Neuronal stem cell (in vitro differentiated cells): ENCODE results near the gene MUSK.

ENCODE experiments used
- DNase-seq: peaks from one replicate; pipeline ENCODE4 v3.0.0-alpha.2; 2013; ENCODE audit warnings: low spot score
- H2AFZ ChIP-seq: one replicate; pipeline ENCODE4 v1.6.1; 2013; ENCODE audit warnings: mild to moderate bottlenecking, low read length, inconsistent platforms
- H2AK5ac ChIP-seq: 2 replicates; pipeline ENCODE4 v1.6.1; 2013; ENCODE audit warnings: low read depth, mild to moderate bottlenecking, inconsistent platforms, low read length, moderate library complexity, mixed read lengths
- H2BK120ac ChIP-seq: 2 replicates; pipeline ENCODE4 v1.6.1; 2013; ENCODE audit warnings: low read depth, mild to moderate bottlenecking, inconsistent platforms, low read length, moderate library complexity, mixed read lengths
- H2BK12ac ChIP-seq: one replicate; pipeline ENCODE4 v1.6.1; 2013; ENCODE audit warnings: low read length, inconsistent platforms
- H2BK15ac ChIP-seq: 2 replicates; pipeline ENCODE4 v1.6.1; 2013; ENCODE audit warnings: mild to moderate bottlenecking, low read length, inconsistent platforms, mixed read lengths
- H2BK5ac ChIP-seq: one replicate; pipeline ENCODE4 v1.6.1; 2013; ENCODE audit warnings: inconsistent platforms, mild to moderate bottlenecking, low read length, moderate library complexity
- H3K14ac ChIP-seq: one replicate; pipeline ENCODE4 v1.6.1; 2013; ENCODE audit warnings: low read length, inconsistent platforms
- H3K18ac ChIP-seq: 2 replicates; pipeline ENCODE4 v1.6.1; 2013; ENCODE audit warnings: low read length, inconsistent platforms
- H3K23ac ChIP-seq: 2 replicates; pipeline ENCODE4 v1.6.1; 2013; ENCODE audit warnings: low read depth, mild to moderate bottlenecking, mixed read lengths, low read length, inconsistent platforms; ENCODE audit not compliant: poor library complexity
- H3K27ac ChIP-seq: replicated peaks from 3 replicates; pipeline ENCODE4 v1.5.1; 2013; ENCODE audit warnings: low read length, inconsistent platforms
- H3K27me3 ChIP-seq, 3 experiments: 2 replicates each; pipeline ENCODE4 v1.6.1; 2013; ENCODE audit warnings: low read length in 3 of 3, mild to moderate bottlenecking in 2 of 3, inconsistent platforms in 1 of 3, low read depth in 1 of 3, mixed read lengths in 1 of 3, moderate library complexity in 1 of 3; ENCODE audit not compliant: control insufficient read depth in 3 of 3, insufficient read depth in 3 of 3
- H3K36me3 ChIP-seq, 2 donors: replicated peaks in 1 of 2; 2 replicates each; pipeline ENCODE4 v1.6.1; 2013; ENCODE audit warnings: low read length in 2 of 2; ENCODE audit not compliant: control insufficient read depth in 2 of 2, insufficient read depth in 2 of 2
- H3K4ac ChIP-seq: 2 replicates; pipeline ENCODE4 v1.6.1; 2013; ENCODE audit warnings: inconsistent platforms, mild to moderate bottlenecking, low read length, moderate library complexity
- H3K4me1 ChIP-seq, 2 donors: 1 replicate in 1 of 2; 2 replicates in 1 of 2; pipeline ENCODE4 v1.6.1; 2013; ENCODE audit warnings: low read length in 2 of 2, low read depth in 1 of 2; ENCODE audit not compliant: control insufficient read depth in 2 of 2, insufficient read depth in 1 of 2
- H3K4me2 ChIP-seq: one replicate; pipeline ENCODE4 v1.6.1; 2013; ENCODE audit warnings: mild to moderate bottlenecking, low read length, inconsistent platforms; ENCODE audit not compliant: insufficient read depth, poor library complexity, severe bottlenecking
- H3K4me3 ChIP-seq, 2 donors: 2 replicates each; pipeline ENCODE4 v1.5.1; 2013; ENCODE audit warnings: low read length in 2 of 2, mild to moderate bottlenecking in 2 of 2, inconsistent platforms in 1 of 2, moderate library complexity in 1 of 2
- H3K79me1 ChIP-seq: one replicate; pipeline ENCODE4 v1.6.1; 2013; ENCODE audit warnings: low read depth, mild to moderate bottlenecking, inconsistent platforms, low read length, moderate library complexity
- H3K9ac ChIP-seq: one replicate; pipeline ENCODE4 v1.6.1; 2013; ENCODE audit warnings: mild to moderate bottlenecking, low read depth, low read length, inconsistent platforms; ENCODE audit not compliant: poor library complexity
- H3K9me3 ChIP-seq, 2 donors: replicated peaks in 1 of 2; 2 replicates each; pipeline versions ENCODE3 to v1.6.1; 2013; ENCODE audit warnings: low read length in 2 of 2, mild to moderate bottlenecking in 2 of 2, inconsistent platforms in 1 of 2, low read depth in 1 of 2, mixed read lengths in 1 of 2, moderate library complexity in 1 of 2; ENCODE audit not compliant: control insufficient read depth in 2 of 2, insufficient read depth in 1 of 2
- H4K8ac ChIP-seq: one replicate; pipeline ENCODE4 v1.6.1; 2013; ENCODE audit warnings: low read depth, mild to moderate bottlenecking, inconsistent platforms, low read length, moderate library complexity
- H4K91ac ChIP-seq: one replicate; pipeline ENCODE4 v1.6.1; 2013; ENCODE audit warnings: low read length, low read depth, mild to moderate bottlenecking, inconsistent platforms; ENCODE audit not compliant: poor library complexity
- WGBS, 2 donors: extraction: QIAGEN DNeasy Blood & Tissue Kit; methylation state at CpG; one replicate each; pipeline ENCODE4 v1.1.7; 2013; ENCODE audit warnings: missing lambda C conversion rate in 2 of 2, mixed read lengths in 1 of 2; ENCODE audit not compliant: insufficient read length in 2 of 2, insufficient replicate concordance in 1 of 2; ENCODE audit errors: extremely low coverage in 2 of 2; 5-methylcytosine and 5-hydroxymethylcytosine counted together

The MUSK gene

GRCh38 chr9:110768886-110769285 lies 100.3 kb downstream of the MUSK start:
- no peak overlapping the region for H3K9ac ChIP-seq
- H3K23ac ChIP-seq = no peak overlapping the region
- no peak overlapping the region for H3K4me2 ChIP-seq
- no peak overlapping the region for H3K18ac ChIP-seq
- H3K79me1 ChIP-seq = no peaks in the 10 kb centered on the region
- WGBS, 2 donors = no CpG with 5 or more reads among the region's 2 CpGs
- H3K27me3 ChIP-seq = no peaks in the 10 kb centered on the region
- H4K91ac ChIP-seq = no peak overlapping the region
- no peak overlapping the region for H2BK120ac ChIP-seq
- no peak overlapping the region for H3K4me3 ChIP-seq
- H3K36me3 ChIP-seq = no peaks in the 10 kb centered on the region
- H3K4ac ChIP-seq = no peak overlapping the region
- peaks cover 0 to 3% of the 10 kb centered on the region in 2 donors for H3K4me1 ChIP-seq
- no peak overlapping the region for H3K14ac ChIP-seq
- H2BK15ac ChIP-seq = no peak overlapping the region
- H2BK12ac ChIP-seq = no peak overlapping the region
- H4K8ac ChIP-seq = no peak overlapping the region
- no peak overlapping the region for H2AK5ac ChIP-seq
- no peaks in the 10 kb centered on the region for H3K9me3 ChIP-seq
- H2AFZ ChIP-seq = no peak overlapping the region
- DNase-seq = no peak
- H2BK5ac ChIP-seq = no peak overlapping the region
- H3K27ac ChIP-seq = no peak overlapping the region

- no peaks in the 10 kb centered on the region for H3K9me3 ChIP-seq
- no peak overlapping the region for H2BK120ac ChIP-seq
- H4K91ac ChIP-seq = no peak overlapping the region
- no peak for DNase-seq
- H3K36me3 ChIP-seq = no peaks in the 10 kb centered on the region
- peak overlapping the region; percentile 42 for H2AFZ ChIP-seq
- no peak overlapping the region for H4K8ac ChIP-seq
- H3K9ac ChIP-seq = no peak overlapping the region
- H3K4me1 ChIP-seq = no peaks in the 10 kb centered on the region
- H2BK15ac ChIP-seq = no peak overlapping the region
- H3K27me3 ChIP-seq = no peaks in the 10 kb centered on the region
- no peak overlapping the region for H3K27ac ChIP-seq
- no peak overlapping the region for H2BK12ac ChIP-seq
- H3K4me3 ChIP-seq = no peak overlapping the region
- H3K4ac ChIP-seq = no peak overlapping the region
- no peak overlapping the region for H2AK5ac ChIP-seq
- H3K23ac ChIP-seq = no peak overlapping the region
- H2BK5ac ChIP-seq = no peak overlapping the region
- H3K18ac ChIP-seq = no peak overlapping the region
- H3K4me2 ChIP-seq = no peak overlapping the region
- H3K79me1 ChIP-seq = no peaks in the 10 kb centered on the region
- no CpG with 5 or more reads among the region's 3 CpGs for WGBS, 2 donors
- H3K14ac ChIP-seq = no peak overlapping the region
Measured at GRCh38 chr9:110769667-110770066, 101.1 kb downstream of the MUSK start.

- H3K27me3 ChIP-seq = no peaks in the 10 kb centered on the region
Measured at GRCh38 chr9:110775724-110776123, 107.1 kb downstream of the MUSK start.

DNA sequence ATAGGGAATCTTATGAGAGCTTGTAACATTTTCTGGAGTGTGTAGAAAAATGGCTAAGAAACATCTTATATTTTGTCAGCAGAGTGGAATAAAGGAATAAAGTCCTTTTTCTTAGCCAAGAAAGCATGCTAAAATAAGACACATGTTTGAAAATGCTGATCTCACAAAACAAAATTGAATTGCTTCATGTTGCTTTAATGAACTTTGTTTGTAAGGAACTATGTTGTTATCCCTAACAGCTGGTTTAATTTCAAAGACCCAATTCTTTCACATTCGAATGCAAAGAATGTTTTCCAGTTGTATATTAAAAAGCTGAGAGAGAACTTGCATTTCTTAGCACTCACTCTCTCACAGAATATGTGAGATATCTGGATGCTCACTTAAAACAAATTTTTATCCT lies 107.6 kb downstream of the MUSK start:
- DNase-seq = no peak
- Histone ChIP-seq H3K36me3 (no peaks in the 10 kb centered on the region), H3K4me2 (no peak overlapping the region), H4K8ac (no peak overlapping the region), H2AFZ (peak overlapping the region; percentile 1), H3K4me3 (no peak overlapping the region), H4K91ac (no peak overlapping the region), H2BK120ac (no peak overlapping the region), H3K4me1 (peaks cover 4 to 7% of the 10 kb centered on the region in 2 donors), H3K27me3 (no peaks in the 10 kb centered on the region), H3K79me1 (no peaks in the 10 kb centered on the region), H2AK5ac (no peak overlapping the region), H3K27ac (no peak overlapping the region), H3K9ac (no peak overlapping the region), H2BK12ac (no peak overlapping the region), H3K14ac (no peak overlapping the region), H3K18ac (no peak overlapping the region), H2BK5ac (no peak overlapping the region), H3K4ac (no peak overlapping the region), H3K9me3 (no peaks in the 10 kb centered on the region), H3K23ac (no peak overlapping the region), H2BK15ac (no peak overlapping the region)
- no CpG with 5 or more reads among the region's 1 CpG for WGBS, 2 donors

More at GRCh38 chr9:110775724-110776123, 107.1 kb downstream of the MUSK start:
- H3K79me1 ChIP-seq = no peaks in the 10 kb centered on the region
- no peak overlapping the region for H2BK15ac ChIP-seq
- H3K9ac ChIP-seq = no peak overlapping the region
- H2AK5ac ChIP-seq = no peak overlapping the region
- no peak overlapping the region for H3K18ac ChIP-seq
- no peak overlapping the region for H2AFZ ChIP-seq
- H2BK5ac ChIP-seq = no peak overlapping the region
- no peak overlapping the region for H3K4me3 ChIP-seq
- no peak overlapping the region for H3K4ac ChIP-seq
- peaks cover 4 to 7% of the 10 kb centered on the region in 2 donors for H3K4me1 ChIP-seq
- H3K4me2 ChIP-seq = no peak overlapping the region
- no peak overlapping the region for H3K27ac ChIP-seq
- H4K8ac ChIP-seq = no peak overlapping the region
- H3K9me3 ChIP-seq = no peaks in the 10 kb centered on the region
- H2BK120ac ChIP-seq = no peak overlapping the region
- H3K23ac ChIP-seq = no peak overlapping the region
- no peak overlapping the region for H4K91ac ChIP-seq
- no peak for DNase-seq
- WGBS, 2 donors = no CpG with 5 or more reads among the region's 5 CpGs
- no peaks in the 10 kb centered on the region for H3K36me3 ChIP-seq
- H2BK12ac ChIP-seq = no peak overlapping the region
- no peak overlapping the region for H3K14ac ChIP-seq
